B cell (primary cell): Measurements from ENCODE around the gene DHDDS. TPM values are rescaled to one million over a fixed set of nuclear protein-coding genes. Genes with fewer than 3 reads are reported as not detected.

Experiments used
- ATAC-seq: fragments of 200-7000 bp; cut with Tn5 transposase; one replicate; pipeline ENCODE4 v1.10.0; 2021; ENCODE audit warnings: low read depth, mild to moderate bottlenecking, moderate number of reproducible peaks, moderate library complexity
- CTCF ChIA-PET: fragments of 350-600 bp; sonication (Branson Sonifier 250); formaldehyde crosslinking; loops from one replicate; lab custom pipeline; 2021; ENCODE audit warnings: antibody characterized with exemption, inconsistent platforms; lab: Charles Lee
- POLR2A ChIA-PET: fragments of 350-600 bp; sonication (Branson Sonifier 250); formaldehyde crosslinking; loops from one replicate; lab custom pipeline; 2021; ENCODE audit warnings: antibody characterized with exemption; lab: Charles Lee
- DNase-seq: peaks from one replicate; pipeline ENCODE4 v3.0.0; 2013
- H2AFZ ChIP-seq: 2 replicates; pipeline ENCODE4 v1.6.1; 2012; ENCODE audit warnings: mild to moderate bottlenecking, low read depth, low read length; ENCODE audit not compliant: insufficient read depth, poor library complexity, severe bottlenecking
- H3K27ac ChIP-seq, 2 donors: 1 replicate in 1 of 2; 2 replicates in 1 of 2; pipeline ENCODE4 v1.5.1; 2012 to 2013; ENCODE audit warnings: low read length in 2 of 2, mild to moderate bottlenecking in 2 of 2, moderate library complexity in 1 of 2
- H3K27me3 ChIP-seq, 4 experiments: fragments of 200-600 bp in 1 of 4; sonication (generic) in 1 of 4; replicated peaks in 1 of 4; 1 replicate in 2 of 4; 2 replicates in 2 of 4; pipeline versions ENCODE4 v1.6.1 to v1.7.0; 2013 to 2016; ENCODE audit warnings: low read length in 3 of 4, mild to moderate bottlenecking in 2 of 4, mixed read lengths in 1 of 4, moderate library complexity in 1 of 4; ENCODE audit not compliant: insufficient read depth in 4 of 4, control insufficient read depth in 3 of 4; ENCODE audit errors: control extremely low read depth in 1 of 4
- H3K36me3 ChIP-seq, 2 experiments: replicated peaks in 1 of 2; 1 replicate in 1 of 2; 2 replicates in 1 of 2; pipeline versions ENCODE4 v1.6.1 to v1.7.1; 2013; ENCODE audit warnings: low read length in 1 of 2; ENCODE audit not compliant: insufficient read depth in 2 of 2, control insufficient read depth in 1 of 2; ENCODE audit errors: control extremely low read depth in 1 of 2, extremely low read depth in 1 of 2
- H3K4me1 ChIP-seq, 2 donors: fragments of 200-600 bp in 1 of 2; sonication (generic) in 1 of 2; 1 replicate in 1 of 2; 2 replicates in 1 of 2; pipeline versions ENCODE4 v1.5.1 to v1.6.1; 2013 to 2017; ENCODE audit warnings: low read length in 2 of 2; ENCODE audit not compliant: control insufficient read depth in 2 of 2, insufficient read depth in 2 of 2
- H3K4me2 ChIP-seq: replicated peaks from 2 replicates; pipeline ENCODE3; 2012; ENCODE audit warnings: mild to moderate bottlenecking, low read depth, low read length; ENCODE audit not compliant: poor library complexity, severe bottlenecking
- H3K4me3 ChIP-seq, 5 experiments: fragments of 200-600 bp in 1 of 5; sonication (generic) in 1 of 5; 1 replicate in 3 of 5; 2 replicates in 2 of 5; pipeline versions ENCODE4 v1.5.1 to v1.7.0; 2011 to 2016; ENCODE audit warnings: low read length in 4 of 5, mild to moderate bottlenecking in 4 of 5, low read depth in 2 of 5, control low read depth in 1 of 5, moderate library complexity in 1 of 5; ENCODE audit not compliant: insufficient read depth in 1 of 5; ENCODE audit errors: control extremely low read depth in 1 of 5, extremely low read depth in 1 of 5
- H3K79me2 ChIP-seq: fragments of 200-600 bp; sonication (generic); one replicate; pipeline ENCODE4 v1.6.0; 2016; ENCODE audit warnings: low read length; ENCODE audit not compliant: control insufficient read depth, insufficient read depth
- H3K9ac ChIP-seq: fragments of 200-600 bp; sonication (generic); 2 replicates; pipeline ENCODE4 v1.6.1; 2017; ENCODE audit warnings: mild to moderate bottlenecking, low read length, moderate library complexity
- H3K9me3 ChIP-seq, 3 donors: one replicate each; pipeline versions ENCODE4 v1.6.1 to v1.7.1; 2013; ENCODE audit warnings: low read length in 2 of 3; ENCODE audit not compliant: control insufficient read depth in 2 of 3, insufficient read depth in 1 of 3; ENCODE audit errors: control extremely low read depth in 1 of 3
- H4K20me1 ChIP-seq: 2 replicates; pipeline ENCODE4 v1.6.0; 2012; ENCODE audit warnings: mild to moderate bottlenecking, low read length; ENCODE audit not compliant: insufficient read depth, control insufficient read depth, poor library complexity, severe bottlenecking
- H3K27ac Mint-ChIP-seq: one replicate; pipeline ENCODE4 v1.8.0; 2021; ENCODE audit warnings: mixed read lengths
- H3K27me3 Mint-ChIP-seq: one replicate; pipeline ENCODE4 v1.8.0; 2021; ENCODE audit warnings: mixed read lengths
- H3K4me1 Mint-ChIP-seq: one replicate; pipeline ENCODE4 v1.8.0; 2021; ENCODE audit warnings: mixed read lengths
- H3K4me3 Mint-ChIP-seq: one replicate; pipeline ENCODE4 v1.8.0; 2021; ENCODE audit warnings: mixed read lengths
- H3K9me3 Mint-ChIP-seq: one replicate; pipeline ENCODE4 v1.8.0; 2022; ENCODE audit warnings: mixed read lengths; ENCODE audit not compliant: insufficient read depth
- CTCF ChIP-seq: fragments of 200-600 bp; IDR thresholded peaks from one replicate; pipeline ENCODE4 v1.8.0; 2022; ENCODE audit warnings: antibody characterized with exemption, mild to moderate bottlenecking
- EZH2 ChIP-seq: IDR thresholded peaks from 2 replicates; pipeline ENCODE4 v1.6.1; 2012; ENCODE audit warnings: borderline replicate concordance, low read depth, mild to moderate bottlenecking, moderate library complexity, low read length; ENCODE audit not compliant: insufficient read depth, poor library complexity, severe bottlenecking
- WGBS: methylation state at CpG from one replicate; pipeline ENCODE4 v1.1.5; 2013; ENCODE audit warnings: missing lambda C conversion rate; ENCODE audit not compliant: insufficient coverage; 5-methylcytosine and 5-hydroxymethylcytosine counted together
- intact Hi-C: fragments of 100-400 bp; cut with micrococcal nuclease; formaldehyde crosslinking; loops from one replicate; pipeline ENCODE4 v1.10.0; 2022
- polyA plus RNA-seq: library from polyadenylated mRNA; depleted of rRNA; stranded (reverse); fragments of >200 nt; gene quantifications from 2 replicates; pipeline ENCODE4 v1.2.3, GENCODE V29; 2012
- total RNA-seq, 2 donors: library from RNA; stranded (reverse); fragments of 120-200 nt in 1 of 2; gene quantifications; 1 replicate in 1 of 2; 2 replicates in 1 of 2; pipeline versions ENCODE4 v1.2.3 to v1.2.4, GENCODE V29; 2013 to 2022

The DHDDS gene
- total and polyA plus RNA-seq, 2 donors (not counting 1 experiment from before 2014, with no cell fraction given), result 20.4 to 54.2 TPM

- Histone ChIP-seq H3K4me2 (no peak overlapping the region), H3K27me3 (peaks cover 0 to 17% (median 8%) of the 10 kb centered on the region in 4 experiments), H3K4me3 (no peak overlapping the region), H3K4me1 (peaks cover 11 to 12% of the 10 kb centered on the region in 2 donors), H3K36me3 (no peaks in the 10 kb centered on the region), H4K20me1 (no peaks in the 10 kb centered on the region), H2AFZ (no peak overlapping the region), H3K9me3 (peaks cover 0 to 16% (median 0%) of the 10 kb centered on the region in 3 donors), H3K27ac (no peak overlapping the region), H3K79me2 (no peaks in the 10 kb centered on the region), H3K9ac (no peak overlapping the region)
- H3K4me3 Mint-ChIP-seq, result no peak overlapping the region
- ChIA-PET POLR2A (no interaction called here), CTCF (interaction anchor here (1.3 to 4.5 kb wide), 2 partner anchors 12 to 171 kb away, joined by 3 to 35 read pairs; partner anchors contain the start of gene CEP85)
- TF ChIP-seq CTCF (no peak), EZH2 (no peak)
- ATAC-seq (no peak), DNase-seq (no peak)
- H3K27ac Mint-ChIP-seq, result no peak overlapping the region
- intact Hi-C loops, result no loop called here
- H3K9me3 Mint-ChIP-seq, result no peaks in the 10 kb centered on the region
- H3K4me1 Mint-ChIP-seq, result peaks cover 10% of the 10 kb centered on the region
- H3K27me3 Mint-ChIP-seq, result peaks cover 51% of the 10 kb centered on the region
- WGBS, result no CpG with 5 or more reads among the region's 2 CpGs
These were observed 27.5 kb upstream of the DHDDS start for GRCh38 chr1:26404641-26405040.

DNA sequence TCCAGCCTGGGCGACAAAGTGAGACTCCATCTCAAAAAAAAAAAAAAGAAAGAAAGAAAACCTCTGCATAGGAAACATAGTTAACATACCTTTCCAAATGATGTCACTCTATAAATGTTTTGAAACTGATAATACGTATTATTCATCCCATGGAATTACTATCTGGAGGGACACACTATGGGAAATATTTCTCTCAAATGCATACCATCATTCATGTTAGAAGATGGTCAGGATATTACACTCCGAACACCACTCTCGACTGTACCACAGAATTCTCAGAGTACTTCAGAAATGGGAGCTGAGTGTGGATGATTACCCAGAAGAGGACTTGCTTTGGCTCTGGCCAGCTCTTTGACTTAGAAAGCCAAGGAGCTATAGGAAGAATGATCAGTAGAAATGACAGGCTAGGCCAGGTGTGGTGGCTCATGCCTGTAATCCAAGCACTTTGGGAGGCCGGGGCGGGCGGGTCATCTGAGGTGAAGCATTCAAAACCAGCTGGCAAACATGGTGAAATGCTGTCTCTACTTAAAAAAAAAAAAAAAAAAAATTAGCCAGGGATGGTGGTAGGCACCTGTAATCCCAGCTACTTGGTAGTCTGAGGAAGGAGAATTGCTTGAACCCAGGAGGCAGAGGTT lies 26.7 kb upstream of the DHDDS start:
- WGBS, result 67% methylated on average over 3 of the region's 7 CpGs
- Mint-ChIP-seq H3K4me3 (no peak overlapping the region), H3K27ac (no peak overlapping the region), H3K27me3 (peaks cover 54% of the 10 kb centered on the region), H3K4me1 (peaks cover 12% of the 10 kb centered on the region), H3K9me3 (no peaks in the 10 kb centered on the region)
- Histone ChIP-seq H3K36me3 (no peaks in the 10 kb centered on the region), H4K20me1 (no peaks in the 10 kb centered on the region), H3K4me3 (no peak overlapping the region), H3K27ac (no peak overlapping the region), H3K9ac (no peak overlapping the region), H3K9me3 (peaks cover 0 to 19% (median 0%) of the 10 kb centered on the region in 3 donors), H3K79me2 (no peaks in the 10 kb centered on the region), H3K27me3 (peaks cover 0 to 25% (median 11%) of the 10 kb centered on the region in 4 experiments), H2AFZ (no peak overlapping the region), H3K4me2 (no peak overlapping the region), H3K4me1 (peaks cover 12 to 15% of the 10 kb centered on the region in 2 donors)
- POLR2A ChIA-PET, result no interaction called here
- CTCF ChIA-PET, result interaction anchor here (0.6 to 4.5 kb wide), 2 partner anchors 9 to 11 kb away, joined by 4 to 35 read pairs; no protein-coding TSS in a partner anchor
- TF ChIP-seq EZH2 (no peak), CTCF (no peak)
- ATAC-seq (no peak), DNase-seq (no peak)
- intact Hi-C loops, result no loop called here
